OCI-LY1 (cell line): Measurements from ENCODE around the gene SEC14L1.

ENCODE experiments used
- H2AFZ ChIP-seq: fragments of 200-600 bp; sonication (generic), shearing (Covaris generic); 2 replicates; pipeline ENCODE4 v1.6.0; 2014; ENCODE audit warnings: antibody characterized with exemption, mild to moderate bottlenecking, low read length
- H3F3A ChIP-seq: fragments of 200-600 bp; sonication (generic), shearing (Covaris generic); 2 replicates; pipeline ENCODE4 v1.6.0; 2014; ENCODE audit warnings: mild to moderate bottlenecking, antibody characterized with exemption, low read length, moderate library complexity; ENCODE audit not compliant: insufficient read depth
- H3K27ac ChIP-seq: fragments of 200-600 bp; sonication (generic); 2 replicates; pipeline ENCODE4 v1.5.1; 2014; ENCODE audit warnings: low read length, mixed run types, mild to moderate bottlenecking, low read depth; ENCODE audit not compliant: poor library complexity, severe bottlenecking
- H3K27me3 ChIP-seq: fragments of 200-600 bp; sonication (generic); 2 replicates; pipeline ENCODE4 v1.6.0; 2014; ENCODE audit warnings: antibody characterized with exemption, mild to moderate bottlenecking, low read length, moderate library complexity; ENCODE audit not compliant: insufficient read depth
- H3K36me3 ChIP-seq: fragments of 200-600 bp; sonication (generic); 2 replicates; pipeline ENCODE4 v1.6.1; 2014; ENCODE audit warnings: mild to moderate bottlenecking, antibody characterized with exemption, low read length, moderate library complexity, mixed read lengths; ENCODE audit not compliant: insufficient read depth
- H3K4me1 ChIP-seq: fragments of 200-600 bp; sonication (generic); 2 replicates; pipeline ENCODE4 v1.5.1; 2014; ENCODE audit warnings: mild to moderate bottlenecking, low read length, moderate library complexity; ENCODE audit not compliant: insufficient read depth, severe bottlenecking
- H3K4me2 ChIP-seq: fragments of 200-600 bp; sonication (generic), shearing (Covaris generic); 2 replicates; pipeline ENCODE4 v1.6.1; 2014; ENCODE audit warnings: low read length
- H3K4me3 ChIP-seq: fragments of 200-600 bp; sonication (generic); 2 replicates; pipeline ENCODE4 v1.5.1; 2014; ENCODE audit warnings: low read length, low read depth, mild to moderate bottlenecking, mixed read lengths; ENCODE audit not compliant: poor library complexity, severe bottlenecking
- H3K79me2 ChIP-seq: fragments of 200-600 bp; shearing (Covaris generic); 2 replicates; pipeline ENCODE4 v1.6.1; 2016; ENCODE audit warnings: mixed run types, low read length, mixed read lengths; ENCODE audit not compliant: insufficient read depth
- H3K9ac ChIP-seq: fragments of 200-600 bp; sonication (generic), shearing (Covaris generic); 2 replicates; pipeline ENCODE4 v1.6.1; 2014; ENCODE audit warnings: mild to moderate bottlenecking, low read length, mixed read lengths
- H3K9me2 ChIP-seq: fragments of 200-600 bp; sonication (generic), shearing (Covaris generic); 2 replicates; pipeline ENCODE4 v1.6.1; 2014; ENCODE audit warnings: low read depth, mild to moderate bottlenecking, low read length, mixed read lengths
- H3K9me3 ChIP-seq: fragments of 200-600 bp; shearing (Covaris generic); 2 replicates; pipeline ENCODE4 v1.6.1; 2014; ENCODE audit warnings: low read length, mixed read lengths
- H4K20me1 ChIP-seq: fragments of 200-600 bp; sonication (generic), shearing (Covaris generic); 2 replicates; pipeline ENCODE4 v1.6.0; 2016; ENCODE audit warnings: mild to moderate bottlenecking, low read length; ENCODE audit not compliant: insufficient read depth
- EZH2 ChIP-seq: fragments of 200-600 bp; sonication (generic), shearing (Covaris generic); IDR thresholded peaks from 2 replicates; pipeline ENCODE4 v1.8.0; 2017; ENCODE audit warnings: borderline replicate concordance, mixed run types, mild to moderate bottlenecking, antibody characterized with exemption, low read length, moderate library complexity, mixed read lengths
- TF ChIP-seq, protein P1 (sequence below): fragments of 200-600 bp; sonication (generic), shearing (Covaris generic); IDR thresholded peaks from 2 replicates; pipeline ENCODE4 v1.5.1; 2017; ENCODE audit warnings: mild to moderate bottlenecking, antibody characterized with exemption, low read length, moderate library complexity, mixed read lengths

Gene SEC14L1

DNA sequence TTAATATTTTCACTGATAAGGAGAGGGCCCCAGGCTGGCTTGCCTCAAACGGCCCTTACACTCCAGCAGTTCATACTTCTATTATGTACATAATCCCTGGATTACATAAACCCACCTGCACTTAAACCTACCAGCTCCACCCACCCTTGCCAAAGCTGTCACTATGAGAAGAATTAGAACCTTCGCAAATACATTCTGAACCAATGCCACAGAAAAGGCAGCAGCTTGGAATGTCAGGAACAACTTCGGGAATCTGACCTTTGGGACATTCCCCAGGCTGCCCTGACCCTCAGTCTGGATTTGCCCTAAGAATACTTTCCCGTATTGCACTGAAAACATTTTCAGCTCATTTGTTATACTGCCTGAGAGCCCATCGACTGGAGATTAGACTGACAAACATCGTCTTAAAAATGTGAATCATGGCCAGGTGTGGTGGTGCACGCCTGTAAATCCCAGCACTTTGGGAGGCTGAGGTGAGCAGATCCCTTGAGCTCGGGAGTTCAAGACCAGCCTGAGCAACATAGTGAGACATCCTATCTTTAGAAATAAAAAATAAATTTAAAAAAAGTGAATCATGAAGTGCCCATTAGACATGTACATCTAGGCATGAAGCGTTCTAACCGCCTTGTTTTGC lies 21.0 kb upstream of the SEC14L1 start:
- no peaks in the 10 kb centered on the region for H3K4me1 ChIP-seq
- no peak overlapping the region for H3K27ac ChIP-seq
- H3K4me3 ChIP-seq = no peak overlapping the region
- no peaks in the 10 kb centered on the region for H3K79me2 ChIP-seq
- TF ChIP-seq, protein P1, sequence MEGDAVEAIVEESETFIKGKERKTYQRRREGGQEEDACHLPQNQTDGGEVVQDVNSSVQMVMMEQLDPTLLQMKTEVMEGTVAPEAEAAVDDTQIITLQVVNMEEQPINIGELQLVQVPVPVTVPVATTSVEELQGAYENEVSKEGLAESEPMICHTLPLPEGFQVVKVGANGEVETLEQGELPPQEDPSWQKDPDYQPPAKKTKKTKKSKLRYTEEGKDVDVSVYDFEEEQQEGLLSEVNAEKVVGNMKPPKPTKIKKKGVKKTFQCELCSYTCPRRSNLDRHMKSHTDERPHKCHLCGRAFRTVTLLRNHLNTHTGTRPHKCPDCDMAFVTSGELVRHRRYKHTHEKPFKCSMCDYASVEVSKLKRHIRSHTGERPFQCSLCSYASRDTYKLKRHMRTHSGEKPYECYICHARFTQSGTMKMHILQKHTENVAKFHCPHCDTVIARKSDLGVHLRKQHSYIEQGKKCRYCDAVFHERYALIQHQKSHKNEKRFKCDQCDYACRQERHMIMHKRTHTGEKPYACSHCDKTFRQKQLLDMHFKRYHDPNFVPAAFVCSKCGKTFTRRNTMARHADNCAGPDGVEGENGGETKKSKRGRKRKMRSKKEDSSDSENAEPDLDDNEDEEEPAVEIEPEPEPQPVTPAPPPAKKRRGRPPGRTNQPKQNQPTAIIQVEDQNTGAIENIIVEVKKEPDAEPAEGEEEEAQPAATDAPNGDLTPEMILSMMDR = no peak
- TF ChIP-seq EZH2 = no peak
- no peaks in the 10 kb centered on the region for H3F3A ChIP-seq
- no peak overlapping the region for H3K9ac ChIP-seq
- no peaks in the 10 kb centered on the region; the same call in 1 of the 2 replicates for H3K27me3 ChIP-seq
- H3K4me2 ChIP-seq = no peak overlapping the region
- no peaks in the 10 kb centered on the region for H3K9me2 ChIP-seq
- no peaks in the 10 kb centered on the region for H4K20me1 ChIP-seq
- H3K9me3 ChIP-seq = no peaks in the 10 kb centered on the region
- H2AFZ ChIP-seq = no peak overlapping the region
- H3K36me3 ChIP-seq = no peaks in the 10 kb centered on the region; the same call in 1 of the 2 replicates

DNA sequence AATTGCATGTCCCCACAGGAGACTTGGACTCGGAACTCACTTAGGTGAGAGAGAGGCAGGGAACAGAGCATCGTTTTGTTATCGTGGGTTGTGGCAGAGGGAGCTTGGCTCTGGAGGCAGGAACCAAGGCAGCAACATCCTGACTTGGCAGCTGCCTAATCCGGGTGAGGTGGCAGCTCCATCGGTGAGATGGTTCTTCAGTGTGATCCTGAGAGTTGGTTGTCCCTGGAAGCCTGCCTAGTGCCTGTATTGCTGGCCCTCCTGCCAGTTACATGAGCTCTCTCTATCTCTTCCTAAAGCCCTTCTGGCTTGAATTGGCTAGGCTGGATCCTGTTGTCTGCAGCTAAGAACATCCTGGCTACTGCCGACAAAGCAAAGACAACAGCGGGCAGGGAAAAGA lies 19.9 kb upstream of the SEC14L1 start:
- Histone ChIP-seq H3K36me3 (no peaks in the 10 kb centered on the region), H2AFZ (no peak overlapping the region), H3K27ac (no peak overlapping the region), H3K9ac (no peak overlapping the region), H3K4me1 (no peaks in the 10 kb centered on the region), H3F3A (no peaks in the 10 kb centered on the region), H3K4me2 (no peak overlapping the region), H3K9me3 (no peaks in the 10 kb centered on the region), H3K9me2 (no peaks in the 10 kb centered on the region), H4K20me1 (no peaks in the 10 kb centered on the region), H3K27me3 (no peaks in the 10 kb centered on the region; the same call in 1 of the 2 replicates), H3K4me3 (no peak overlapping the region), H3K79me2 (no peaks in the 10 kb centered on the region)
- TF ChIP-seq EZH2 = no peak
- TF ChIP-seq, protein P1 = no peak

DNA sequence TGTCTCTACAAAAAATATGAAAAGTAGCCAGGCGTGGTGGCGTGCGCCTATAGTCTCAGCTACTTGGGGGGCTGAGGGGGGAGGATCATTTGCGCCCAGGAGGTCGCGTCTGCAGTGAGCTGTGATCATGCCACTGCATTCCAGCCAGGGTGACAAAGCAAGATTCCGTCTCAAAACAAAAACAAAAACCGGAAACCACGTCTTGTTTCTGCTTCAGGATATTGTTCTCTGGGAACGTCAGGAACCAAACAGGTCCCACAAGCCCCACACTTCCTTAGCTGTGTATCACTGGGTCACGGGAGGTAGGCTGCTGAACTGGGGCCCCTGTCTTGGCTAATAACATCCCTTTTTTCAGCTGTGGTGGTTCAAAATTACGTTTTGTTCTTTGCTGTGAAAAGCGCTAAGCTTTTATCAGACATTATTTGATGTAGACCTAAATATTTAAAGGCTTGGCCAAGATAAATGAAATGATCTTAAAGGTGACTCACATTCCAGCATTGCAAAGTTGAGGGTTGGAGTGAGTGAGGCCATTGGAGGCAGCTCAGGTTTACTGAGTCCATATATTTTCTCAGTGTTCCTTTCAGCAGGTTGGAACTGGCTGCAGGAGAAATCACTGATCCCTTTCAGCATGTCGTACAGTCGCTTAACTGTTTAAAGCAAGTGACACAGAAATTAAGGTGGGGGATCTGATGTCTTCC lies 16.4 kb upstream of the SEC14L1 start:
- H3K4me3 ChIP-seq = no peak overlapping the region
- H3K36me3 ChIP-seq = no peaks in the 10 kb centered on the region
- no peaks in the 10 kb centered on the region for H3K9me2 ChIP-seq
- TF ChIP-seq EZH2 = no peak
- TF ChIP-seq, protein P1 = no peak
- H3K79me2 ChIP-seq = no peaks in the 10 kb centered on the region
- H4K20me1 ChIP-seq = no peaks in the 10 kb centered on the region
- H3K4me2 ChIP-seq = no peak overlapping the region
- H3K27ac ChIP-seq = no peak overlapping the region
- no peak overlapping the region for H3K9ac ChIP-seq
- peaks cover 5% of the 10 kb centered on the region; the same call in 1 of the 2 replicates for H3K27me3 ChIP-seq
- no peaks in the 10 kb centered on the region for H3K9me3 ChIP-seq
- H2AFZ ChIP-seq = no peak overlapping the region
- no peaks in the 10 kb centered on the region for H3K4me1 ChIP-seq
- H3F3A ChIP-seq = no peaks in the 10 kb centered on the region
